PFSK-1 (cell line): ENCODE data around the gene PDGFD.

ENCODE experiments used
- POLR2AphosphoS5 ChIP-seq: IDR thresholded peaks from 2 replicates; pipeline ENCODE4 v1.6.1; 2012; ENCODE audit warnings: low read depth, mild to moderate bottlenecking, control low read depth, low read length, moderate library complexity
- TF ChIP-seq, protein P1 (sequence below), 2 experiments: IDR thresholded peaks; 2 replicates each; pipeline versions ENCODE4 v1.6.1 to v1.8.0; 2011 to 2012; ENCODE audit warnings: low read depth in 2 of 2, low read length in 2 of 2, control low read depth in 1 of 2, inconsistent platforms in 1 of 2, mild to moderate bottlenecking in 1 of 2, moderate library complexity in 1 of 2; ENCODE audit not compliant: insufficient read depth in 1 of 2

DNA sequence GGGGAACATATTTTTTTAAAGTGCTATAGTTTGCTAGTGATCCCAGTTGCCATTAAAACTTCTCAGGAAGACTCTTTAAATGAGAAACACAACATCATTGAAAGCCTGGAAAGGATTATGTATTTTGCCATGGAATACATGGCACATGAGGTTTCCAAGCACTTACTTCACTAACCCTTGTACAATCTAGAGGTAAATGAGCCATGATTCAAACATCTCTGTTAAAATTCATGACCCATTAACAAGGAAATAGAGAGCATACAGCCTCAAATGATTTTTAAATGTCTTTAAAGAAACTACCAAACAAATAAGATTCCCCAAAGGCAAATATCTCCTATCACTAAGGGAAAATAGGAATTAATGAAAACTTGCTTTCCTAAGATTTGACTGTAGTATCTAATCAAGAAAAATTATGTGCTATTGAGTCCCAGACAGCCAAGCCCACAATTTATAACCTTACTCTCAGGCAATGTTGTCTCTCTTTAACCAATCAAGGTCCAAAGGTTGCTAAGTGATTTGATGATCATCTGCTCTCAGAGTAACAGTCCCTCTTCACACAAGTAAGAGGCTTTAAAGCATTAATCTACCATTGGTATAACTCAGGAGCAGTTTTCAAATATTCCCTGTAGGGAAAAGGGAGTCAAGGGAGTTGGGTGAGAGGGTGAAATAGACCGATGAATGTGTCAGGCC is 219.6 kb downstream of the PDGFD start:
- TF ChIP-seq, protein P1, sequence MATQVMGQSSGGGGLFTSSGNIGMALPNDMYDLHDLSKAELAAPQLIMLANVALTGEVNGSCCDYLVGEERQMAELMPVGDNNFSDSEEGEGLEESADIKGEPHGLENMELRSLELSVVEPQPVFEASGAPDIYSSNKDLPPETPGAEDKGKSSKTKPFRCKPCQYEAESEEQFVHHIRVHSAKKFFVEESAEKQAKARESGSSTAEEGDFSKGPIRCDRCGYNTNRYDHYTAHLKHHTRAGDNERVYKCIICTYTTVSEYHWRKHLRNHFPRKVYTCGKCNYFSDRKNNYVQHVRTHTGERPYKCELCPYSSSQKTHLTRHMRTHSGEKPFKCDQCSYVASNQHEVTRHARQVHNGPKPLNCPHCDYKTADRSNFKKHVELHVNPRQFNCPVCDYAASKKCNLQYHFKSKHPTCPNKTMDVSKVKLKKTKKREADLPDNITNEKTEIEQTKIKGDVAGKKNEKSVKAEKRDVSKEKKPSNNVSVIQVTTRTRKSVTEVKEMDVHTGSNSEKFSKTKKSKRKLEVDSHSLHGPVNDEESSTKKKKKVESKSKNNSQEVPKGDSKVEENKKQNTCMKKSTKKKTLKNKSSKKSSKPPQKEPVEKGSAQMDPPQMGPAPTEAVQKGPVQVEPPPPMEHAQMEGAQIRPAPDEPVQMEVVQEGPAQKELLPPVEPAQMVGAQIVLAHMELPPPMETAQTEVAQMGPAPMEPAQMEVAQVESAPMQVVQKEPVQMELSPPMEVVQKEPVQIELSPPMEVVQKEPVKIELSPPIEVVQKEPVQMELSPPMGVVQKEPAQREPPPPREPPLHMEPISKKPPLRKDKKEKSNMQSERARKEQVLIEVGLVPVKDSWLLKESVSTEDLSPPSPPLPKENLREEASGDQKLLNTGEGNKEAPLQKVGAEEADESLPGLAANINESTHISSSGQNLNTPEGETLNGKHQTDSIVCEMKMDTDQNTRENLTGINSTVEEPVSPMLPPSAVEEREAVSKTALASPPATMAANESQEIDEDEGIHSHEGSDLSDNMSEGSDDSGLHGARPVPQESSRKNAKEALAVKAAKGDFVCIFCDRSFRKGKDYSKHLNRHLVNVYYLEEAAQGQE (IDR thresholded peaks at IDR 0.05; ENCODE audit: insufficient read depth in 1 of 2, low read depth in 2 of 2, low read length in 2 of 2), result no peak
- TF ChIP-seq POLR2AphosphoS5, result no peak
